NT2/D1 (cell line): ENCODE results near the gene RNF39.

Experiments
- SUZ12 ChIP-seq: IDR thresholded peaks from 2 replicates; pipeline ENCODE4 v1.6.1; 2011; ENCODE audit not compliant: insufficient read length, insufficient read depth; ENCODE audit errors: extremely low read depth
- YY1 ChIP-seq: IDR thresholded peaks from 2 replicates; pipeline ENCODE4 v1.6.1; 2011; ENCODE audit not compliant: insufficient read length, insufficient read depth

GRCh38 chr6:30061858-30062458 lies 13.6 kb downstream of the RNF39 start:
- no peak for TF ChIP-seq YY1
- TF ChIP-seq SUZ12, result no peak
